HepG2 (cell line): ENCODE results near the gene UNG. TPM values are rescaled to one million over a fixed set of nuclear protein-coding genes. Genes with fewer than 3 reads are reported as not detected.

Experiments used
- ATAC-seq: fragments of 200-7000 bp; cut with Tn5 transposase; 3 replicates; pipeline ENCODE4 v1.9.1; 2020; ENCODE audit warnings: mild to moderate bottlenecking, moderate library complexity
- BruUV-seq: library from RNA; stranded (reverse); fragments of 400-500 nt; replicated peaks from 2 replicates; lab custom pipeline; 2021; lab: Mats Ljungman, UMichigan
- CTCF ChIA-PET: fragments of 300-600 bp; formaldehyde crosslinking; extraction: SDS; loops from one replicate; lab custom pipeline; 2021; ENCODE audit warnings: low total read pairs, inconsistent platforms, low intra/inter-chr PET ratio; lab: Yijun Ruan, JAX
- POLR2A ChIA-PET: fragments of 350-600 bp; sonication (Branson Sonifier 250); formaldehyde crosslinking; loops from one replicate; lab custom pipeline; 2020; ENCODE audit warnings: antibody characterized with exemption, inconsistent platforms; lab: Yijun Ruan, JAX
- DNase-seq: peaks from one replicate; pipeline ENCODE4 v3.0.0-alpha.2; 2015; ENCODE audit warnings: low spot score
- FAIRE-seq: peaks from 3 replicates; lab custom pipeline; 2011; peaks lifted over from hg19 to GRCh38; lab: Jason Lieb, UNC
- H2AFZ ChIP-seq: one replicate; pipeline ENCODE4 v1.6.1; 2011; ENCODE audit warnings: low read length, inconsistent platforms
- H3K27ac ChIP-seq: fragments of 300-600 bp; 3 replicates; pipeline ENCODE4 v1.8.0; 2011; ENCODE audit warnings: mixed run types, mild to moderate bottlenecking, mixed read lengths, low read length, inconsistent platforms; ENCODE audit not compliant: insufficient read depth; ENCODE audit errors: extremely low read length
- H3K27me3 ChIP-seq, 2 experiments: fragments of 200-600 bp in 1 of 2; 2 replicates in 1 of 2; 3 replicates in 1 of 2; pipeline versions ENCODE4 v1.6.0 to v1.8.0; 2011; ENCODE audit warnings: low read length in 2 of 2, mild to moderate bottlenecking in 2 of 2, moderate library complexity in 2 of 2, inconsistent platforms in 1 of 2; ENCODE audit not compliant: insufficient read depth in 2 of 2, control insufficient read depth in 1 of 2
- H3K36me3 ChIP-seq, 2 experiments: fragments of 200-600 bp in 1 of 2; replicated peaks in 1 of 2; 2 replicates in 1 of 2; 3 replicates in 1 of 2; pipeline versions ENCODE4 v1.5.1 to v1.8.0; 2011; ENCODE audit warnings: low read length in 2 of 2, inconsistent platforms in 1 of 2; ENCODE audit not compliant: insufficient read depth in 2 of 2, control insufficient read depth in 1 of 2
- H3K4me1 ChIP-seq: 2 replicates; pipeline ENCODE4 v1.5.1; 2012; ENCODE audit warnings: low read length, inconsistent platforms; ENCODE audit not compliant: insufficient read depth
- H3K4me2 ChIP-seq: 2 replicates; pipeline ENCODE4 v1.6.0; 2011; ENCODE audit warnings: low read depth, low read length, inconsistent platforms
- H3K4me3 ChIP-seq, 3 experiments: fragments of 200-600 bp in 1 of 3; sonication (generic), shearing (Covaris generic) in 1 of 3; replicated peaks in 1 of 3; 2 replicates each; pipeline ENCODE4 v1.5.1; 2011 to 2016; ENCODE audit warnings: low read length in 3 of 3, inconsistent platforms in 2 of 3, low read depth in 2 of 3, mild to moderate bottlenecking in 2 of 3, control low read depth in 1 of 3, mixed read lengths in 1 of 3; ENCODE audit not compliant: insufficient read depth in 1 of 3
- H3K79me2 ChIP-seq: one replicate; pipeline ENCODE4 v1.6.1; 2011; ENCODE audit warnings: low read length, inconsistent platforms; ENCODE audit not compliant: insufficient read depth
- H3K9ac ChIP-seq: 2 replicates; pipeline ENCODE4 v1.6.0; 2011; ENCODE audit warnings: mild to moderate bottlenecking, low read depth, low read length, inconsistent platforms; ENCODE audit not compliant: insufficient read depth
- H3K9me3 ChIP-seq: 2 replicates; pipeline ENCODE4 v1.5.1; 2012; ENCODE audit warnings: mild to moderate bottlenecking, low read length
- H4K20me1 ChIP-seq: 2 replicates; pipeline ENCODE4 v1.6.0; 2011; ENCODE audit warnings: inconsistent platforms, mild to moderate bottlenecking, low read length, moderate library complexity; ENCODE audit not compliant: insufficient read depth
- BCL6 ChIP-seq: IDR thresholded peaks from 2 replicates; pipeline ENCODE4 v1.6.1; 2016; ENCODE audit warnings: missing genetic modification reagents, missing compliant biosample characterization
- CREB1 ChIP-seq, 2 experiments: fragments of 450-650 bp in 1 of 2; IDR thresholded peaks; 2 replicates each; pipeline ENCODE4 v1.6.1; 2016 to 2017; ENCODE audit warnings: control low read depth in 1 of 2, mild to moderate bottlenecking in 1 of 2, missing compliant biosample characterization in 1 of 2, missing genetic modification characterization in 1 of 2
- DMAP1 ChIP-seq: IDR thresholded peaks from 2 replicates; pipeline ENCODE4 v1.6.1; 2016
- FOXA1 ChIP-seq, 2 experiments: fragments of 450-650 bp in 1 of 2; sonication (generic) in 1 of 2; formaldehyde crosslinking in 1 of 2; IDR thresholded peaks; 2 replicates each; pipeline versions ENCODE4 v1.4.0 to v1.6.1; 2016 to 2020; ENCODE audit warnings: missing genetic modification reagents in 1 of 2
- HOMEZ ChIP-seq: IDR thresholded peaks from 2 replicates; pipeline ENCODE4 v1.6.1; 2016; ENCODE audit warnings: low read depth
- IRF9 ChIP-seq: sonication (generic); formaldehyde crosslinking; IDR thresholded peaks from 2 replicates; pipeline ENCODE4 v1.8.0; 2022; ENCODE audit warnings: missing genetic modification reagents, mild to moderate bottlenecking, borderline replicate concordance
- PAXIP1 ChIP-seq: sonication (generic); formaldehyde crosslinking; conservative IDR thresholded peaks from 2 replicates; pipeline ENCODE4 v1.4.0; 2020; ENCODE audit warnings: mild to moderate bottlenecking, missing genetic modification reagents, moderate library complexity
- POGZ ChIP-seq: sonication (generic); formaldehyde crosslinking; IDR thresholded peaks from 2 replicates; pipeline ENCODE4 v1.4.0; 2020; ENCODE audit warnings: mild to moderate bottlenecking, missing genetic modification reagents
- SAP130 ChIP-seq: IDR thresholded peaks from 2 replicates; pipeline ENCODE4 v1.6.1; 2016; ENCODE audit warnings: low read depth
- TFAP4 ChIP-seq: sonication (generic); IDR thresholded peaks from 2 replicates; pipeline ENCODE4 v1.6.1; 2016; ENCODE audit warnings: low read depth, borderline replicate concordance
- ZNF264 ChIP-seq: sonication (generic); formaldehyde crosslinking; IDR thresholded peaks from 2 replicates; pipeline ENCODE4 v1.4.0; 2020; ENCODE audit warnings: missing genetic modification reagents
- ZNF724P ChIP-seq: sonication (generic); formaldehyde crosslinking; IDR thresholded peaks from 2 replicates; pipeline ENCODE4 v1.8.0; 2022; ENCODE audit warnings: missing genetic modification reagents, borderline replicate concordance
- ZNF800 ChIP-seq: sonication (generic); formaldehyde crosslinking; IDR thresholded peaks from 2 replicates; pipeline ENCODE4 v1.4.0; 2020; ENCODE audit warnings: missing genetic modification reagents
- WGBS: methylation state at CpG from one replicate; pipeline ENCODE4 v1.1.6; 2017; ENCODE audit warnings: low lambda C conversion rate; 5-methylcytosine and 5-hydroxymethylcytosine counted together
- in situ Hi-C: cut with HindIII; loops from 2 replicates; pipeline ENCODE4 v1.10.0; 2017; ENCODE audit warnings: low pct_unique_long_range_greater_than_20kb; ENCODE audit not compliant: extremely low pct_ligation_motif_present
- intact Hi-C: fragments of 100-400 bp; cut with micrococcal nuclease; formaldehyde crosslinking; loops from one replicate; pipeline ENCODE4 v1.10.0; 2022; ENCODE audit not compliant: unreplicated experiment
- polyA plus RNA-seq, 8 experiments: library from polyadenylated mRNA; depleted of rRNA in 3 of 8; stranded (reverse) in 7 of 8; unstranded in 1 of 8; fragments of >200 nt; fragmentation: Illumina TruSeq in 4 of 8; extraction: Trizol in 4 of 8; gene quantifications; 2 replicates each; pipeline versions ENCODE4 v1.2.1 to v1.2.3, GENCODE V29; 2011 to 2016; ENCODE audit warnings: low read depth in 4 of 8, missing spikeins in 1 of 8, mixed read lengths in 1 of 8; ENCODE audit not compliant: insufficient read depth in 1 of 8
- total RNA-seq, 5 experiments: library from RNA; depleted of rRNA; stranded (reverse); fragments of >200 nt; fragmentation: Illumina TruSeq; extraction: Trizol; gene quantifications; 2 replicates each; pipeline ENCODE4 v1.2.3, GENCODE V29; 2016; ENCODE audit warnings: low read depth in 1 of 5

Gene UNG
- total and polyA plus RNA-seq, 2 of the 13 experiments (the other 11 are each of a cell fraction or from before 2014, with no cell fraction given): 23.3 to 114 TPM

- WGBS: 11% methylated on average over 5 of the region's 5 CpGs
- no TSS peak for BruUV-seq
- CTCF ChIA-PET: no interaction called here
- no peaks in the 10 kb centered on the region for H3K79me2 ChIP-seq
- ATAC-seq (peak; percentile 91), FAIRE-seq (peak; percentile 99), DNase-seq (peak; percentile 84)
- peak overlapping the region in 2 of 3 experiments; percentile 14 to 38; a peak in 3 of 6 replicates for H3K4me3 ChIP-seq
- H3K27ac ChIP-seq: peak overlapping the region; percentile 80
- in situ Hi-C loops: no loop called here
- no peaks in the 10 kb centered on the region for H3K27me3 ChIP-seq
- peak overlapping the region; percentile 58 for H3K9ac ChIP-seq
- intact Hi-C loops: no loop called here
- POLR2A ChIA-PET: interaction anchor here (0.7 to 2.0 kb wide), 5 partner anchors 13 to 33 kb away, joined by 3 to 5 read pairs (median 4); partner anchors contain the start of genes ALKBH2 and USP30
- no peaks in the 10 kb centered on the region for H3K9me3 ChIP-seq
- peak overlapping the region; percentile 73 for H3K4me2 ChIP-seq
- H3K4me1 ChIP-seq: peaks cover 46% of the 10 kb centered on the region
- H2AFZ ChIP-seq: no peak overlapping the region
- H3K36me3 ChIP-seq: peaks cover 0 to 4% of the 10 kb centered on the region in 2 experiments; a peak in 3 of 5 replicates
- H4K20me1 ChIP-seq: no peaks in the 10 kb centered on the region
- TF ChIP-seq DMAP1 (CRISPR knock-in tag) (peak; percentile 82), CREB1 (IDR thresholded peaks at IDR 0.05) (no peak), CREB1 (CRISPR knock-in tag; IDR thresholded peaks at IDR 0.05) (peak; percentile 19; the same call in 1 of the 2 replicates), PAXIP1 (CRISPR knock-in tag) (peak; percentile 85), SAP130 (CRISPR knock-in tag) (peak; percentile 77), ZNF264 (CRISPR knock-in tag) (0 out of 2 replicates have a peak, but pooled peaks have one; percentile 32), ZNF724P (CRISPR knock-in tag) (no peak), POGZ (peak; percentile 13; the same call in 1 of the 2 replicates), TFAP4 (0 out of 2 replicates have a peak, but pooled peaks have one; percentile 70), IRF9 (CRISPR knock-in tag) (no peak), ZNF800 (0 out of 2 replicates have a peak, but pooled peaks have one; percentile 27), FOXA1 (IDR thresholded peaks at IDR 0.05) (no peak), FOXA1 (CRISPR knock-in tag; IDR thresholded peaks at IDR 0.05) (peak; percentile 42; the same call in 1 of the 2 replicates), HOMEZ (CRISPR knock-in tag) (0 out of 2 replicates have a peak, but pooled peaks have one; percentile 15), BCL6 (CRISPR knock-in tag) (0 out of 2 replicates have a peak, but pooled peaks have one; percentile 7)
These were observed 32.1 kb upstream of the UNG start for GRCh38 chr12:109065154-109065852.
